Fibroblast of gingiva (primary cell): ENCODE measurements around the gene ATP6V0E2.
"Not testable (repeated sequence)": the region's sequence is repeated elsewhere in the genome, so short reads cannot be mapped to it uniquely, and the experiment has no call there.

ENCODE experiments used
- DNase-seq: peaks from one replicate; pipeline ENCODE4 v3.0.0-alpha.2; 2011; ENCODE audit warnings: low read depth

ATP6V0E2 gene

GRCh38 chr7:149879766-149880637, 6.2 kb downstream of the ATP6V0E2 start:
- DNase-seq, result no peak

- no peak for DNase-seq
These were observed 7.0 kb downstream of the ATP6V0E2 start for GRCh38 chr7:149880638-149881311.

- no peak for DNase-seq
These were observed 7.8 kb downstream of the ATP6V0E2 start for GRCh38 chr7:149881328-149882247.

GRCh38 chr7:149882248-149883047, 8.7 kb downstream of the ATP6V0E2 start:
- DNase-seq, result no peak

- no peak for DNase-seq
These were observed 9.3 kb downstream of the ATP6V0E2 start for GRCh38 chr7:149883048-149883438.

- peak; percentile 22 for DNase-seq
These were observed 9.7 kb downstream of the ATP6V0E2 start for GRCh38 chr7:149883452-149883861.

- peak; percentile 0 for DNase-seq
These were observed 10.2 kb downstream of the ATP6V0E2 start for GRCh38 chr7:149884016-149884415.

- DNase-seq, result peak; percentile 32
These were observed 10.8 kb downstream of the ATP6V0E2 start for GRCh38 chr7:149884541-149884940.

- DNase-seq, result peak; percentile 0
These were observed 11.6 kb downstream of the ATP6V0E2 start for GRCh38 chr7:149885191-149886017.

- no peak for DNase-seq
These were observed 12.2 kb downstream of the ATP6V0E2 start for GRCh38 chr7:149886018-149886415.

GRCh38 chr7:149887311-149887710, 13.5 kb downstream of the ATP6V0E2 start:
- peak; percentile 1 for DNase-seq

GRCh38 chr7:149890715-149891114, 16.9 kb downstream of the ATP6V0E2 start:
- DNase-seq, result not testable (repeated sequence)

GRCh38 chr7:149894957-149895356, 21.2 kb downstream of the ATP6V0E2 start:
- not testable (repeated sequence) for DNase-seq

- DNase-seq, result not testable (repeated sequence)
These were observed 34.1 kb downstream of the ATP6V0E2 start for GRCh38 chr7:149907776-149908376.

- not testable (repeated sequence) for DNase-seq
These were observed 36.5 kb downstream of the ATP6V0E2 start for GRCh38 chr7:149910219-149910618.

- not testable (repeated sequence) for DNase-seq
These were observed 38.4 kb downstream of the ATP6V0E2 start for GRCh38 chr7:149912126-149912525.

- not testable (repeated sequence) for DNase-seq
These were observed 52.6 kb downstream of the ATP6V0E2 start for GRCh38 chr7:149926414-149926813.
